Measurements from ENCODE around the gene TRPM5.

TRPM5 gene

DNA sequence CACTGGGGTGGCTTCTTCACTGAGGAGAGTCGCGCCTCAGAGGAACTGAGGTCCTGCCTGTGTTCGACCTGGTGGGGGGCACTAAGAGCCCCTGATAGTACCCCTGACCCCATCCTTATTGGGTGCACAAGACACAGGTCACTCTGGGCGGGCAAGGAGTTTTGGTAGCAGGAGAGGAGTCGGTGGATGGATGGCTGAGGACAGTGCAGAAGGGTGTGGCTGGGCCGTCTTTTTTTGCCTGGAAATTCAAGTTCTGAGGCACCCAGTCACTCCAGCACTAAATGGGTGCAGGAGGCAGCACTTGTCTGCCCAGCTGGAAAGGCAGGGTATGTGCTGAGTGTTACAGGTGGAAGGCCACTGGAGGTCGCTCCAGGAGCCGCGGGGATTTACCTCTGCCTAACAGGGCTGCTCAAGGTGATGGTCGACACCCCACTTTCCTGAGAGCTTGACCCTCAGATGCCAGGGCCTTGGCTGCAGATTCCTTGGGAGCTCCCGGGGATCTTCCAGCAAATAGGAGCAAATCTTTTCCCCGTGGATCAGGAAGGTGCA, 42.8 kb downstream of the TRPM5 start:
- DNase-seq = no peak

DNA sequence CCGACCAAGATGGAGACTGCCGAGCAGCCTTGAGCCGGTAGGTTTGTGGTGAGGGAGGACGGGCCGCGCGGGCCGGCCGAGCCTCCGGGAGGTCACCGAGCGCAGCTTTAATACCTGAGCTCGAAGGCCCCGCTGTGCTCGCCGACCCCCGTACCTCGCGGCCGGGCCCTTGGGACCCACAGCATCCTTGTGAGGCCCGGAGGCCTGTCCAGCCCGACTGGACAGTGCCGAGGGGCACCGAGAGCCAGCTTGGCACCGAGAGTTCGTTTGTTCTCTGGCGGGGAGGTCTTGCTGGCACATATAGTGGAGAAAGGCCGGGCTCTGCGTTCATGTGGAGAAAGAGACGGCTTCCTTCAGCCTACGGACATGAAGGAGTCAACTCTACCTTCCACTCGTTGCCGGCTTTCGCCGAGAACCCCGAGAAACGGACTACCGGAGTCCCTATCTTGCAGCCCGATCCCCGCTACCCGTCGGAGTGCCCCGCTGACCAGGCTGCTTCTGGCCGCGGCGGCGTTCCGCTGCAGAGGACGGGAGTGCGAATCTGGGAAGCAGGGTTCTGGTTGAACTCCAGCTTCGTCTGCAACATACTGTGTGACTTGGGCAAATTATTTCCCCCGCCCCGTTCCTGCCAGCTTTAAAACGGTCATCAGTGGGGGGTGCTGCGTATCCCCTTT, 43.4 kb downstream of the TRPM5 start:
- no peak for DNase-seq

DNA sequence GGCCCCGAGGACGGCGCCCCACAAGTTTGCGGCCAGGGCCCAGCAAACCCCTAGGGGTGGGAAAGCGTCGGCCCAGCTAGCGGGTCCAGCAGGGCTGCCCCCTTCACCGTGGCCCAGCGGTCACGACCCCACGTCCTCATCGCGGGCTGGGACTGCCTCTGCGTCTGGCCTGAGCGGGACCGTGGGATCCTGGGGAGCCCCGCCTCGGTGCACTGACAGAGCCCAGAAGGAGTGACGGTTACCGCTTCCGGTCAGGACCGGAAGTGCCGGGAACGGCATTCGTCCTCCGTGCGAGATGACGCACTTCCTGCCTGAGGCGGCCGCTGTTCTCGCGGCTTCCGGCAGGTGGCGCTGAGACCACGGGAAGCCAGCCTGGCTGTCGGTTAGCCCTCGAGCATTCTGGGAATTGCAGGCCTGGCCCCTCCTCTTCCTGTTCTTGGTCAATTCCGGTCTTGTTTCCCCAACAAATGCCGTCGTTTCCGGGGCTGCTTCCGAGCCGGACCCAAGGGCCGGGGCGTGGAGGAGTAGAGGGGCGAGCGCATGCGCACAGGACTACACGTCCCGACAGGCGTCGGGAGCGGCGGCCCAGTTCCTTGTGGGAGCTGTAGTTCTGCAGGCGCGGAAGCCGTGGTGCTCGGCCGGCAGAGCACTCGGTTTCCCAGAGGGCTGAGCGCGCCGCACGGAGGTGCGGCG, 44.1 kb downstream of the TRPM5 start, which contains the start of gene TSSC4:
TSSC4 (plus strand) TSS at position 682 of the 693 bp plus-strand sequence. CDS start 1,884 bp downstream, outside the sequence.
- peak; percentile 96 for DNase-seq

DNA sequence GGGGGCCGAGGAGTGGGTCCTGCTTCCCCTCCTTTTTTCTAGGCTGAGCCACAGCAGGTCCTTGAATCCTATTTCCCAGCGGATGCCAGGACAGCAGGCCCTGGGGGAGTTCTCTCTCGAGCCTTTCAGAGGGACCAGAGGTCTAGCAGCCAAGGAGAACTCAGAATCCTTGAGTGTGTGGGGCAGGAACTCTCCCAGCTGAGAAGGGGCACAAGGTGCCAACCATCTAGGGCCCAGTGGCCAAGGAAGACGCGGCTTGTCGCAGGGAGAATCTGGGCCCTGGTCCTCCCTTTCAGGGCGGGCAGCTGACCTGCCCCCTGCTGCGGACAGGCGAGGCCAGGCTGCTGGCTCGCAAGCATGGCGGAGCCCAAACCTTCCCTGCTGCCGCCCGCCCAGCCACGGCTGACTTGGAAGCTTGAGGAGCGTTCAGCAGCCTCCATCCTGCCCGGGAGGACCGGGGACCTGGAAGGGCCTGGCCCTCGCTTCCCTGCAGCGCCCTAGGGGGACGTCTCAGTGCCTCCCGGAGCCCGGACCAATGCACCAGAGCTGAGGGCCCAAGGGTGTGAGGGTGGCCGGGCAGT, 44.7 kb downstream of the TRPM5 start:
- no peak for DNase-seq

DNA sequence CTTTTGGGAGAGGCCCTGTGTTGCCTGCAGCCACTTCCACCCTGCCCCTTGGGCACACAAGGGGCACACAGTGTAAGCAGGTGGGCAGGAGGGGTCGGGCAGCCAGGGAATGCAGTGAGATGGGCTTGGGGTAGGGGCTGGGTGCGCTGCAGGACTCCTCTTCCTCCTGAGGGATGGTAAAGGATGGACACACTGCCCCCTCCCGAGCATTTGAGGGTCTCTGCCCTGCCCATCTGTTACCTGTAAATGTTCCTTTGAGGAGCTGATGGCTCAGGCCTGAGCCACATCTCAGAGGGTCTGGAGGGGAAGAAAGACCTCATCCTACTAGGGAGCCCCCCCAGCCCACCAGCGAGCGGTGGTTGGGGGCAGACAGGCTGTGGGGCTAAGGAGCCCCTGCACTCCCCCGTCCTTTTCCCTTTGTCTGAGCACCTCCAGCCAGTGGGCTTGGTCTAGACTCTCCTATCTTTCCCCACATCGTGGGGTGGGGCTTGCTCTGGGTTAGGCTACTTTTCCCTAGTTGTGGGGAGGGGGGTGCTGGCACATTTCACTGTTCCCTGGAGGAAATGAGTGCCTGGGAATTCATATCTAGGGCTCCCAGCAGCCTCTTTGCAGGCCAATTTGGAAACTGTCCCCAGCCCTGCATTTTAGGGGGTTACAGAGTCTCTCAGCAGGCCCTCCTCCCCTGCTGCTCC, 45.5 kb downstream of the TRPM5 start:
- no peak for DNase-seq

DNA sequence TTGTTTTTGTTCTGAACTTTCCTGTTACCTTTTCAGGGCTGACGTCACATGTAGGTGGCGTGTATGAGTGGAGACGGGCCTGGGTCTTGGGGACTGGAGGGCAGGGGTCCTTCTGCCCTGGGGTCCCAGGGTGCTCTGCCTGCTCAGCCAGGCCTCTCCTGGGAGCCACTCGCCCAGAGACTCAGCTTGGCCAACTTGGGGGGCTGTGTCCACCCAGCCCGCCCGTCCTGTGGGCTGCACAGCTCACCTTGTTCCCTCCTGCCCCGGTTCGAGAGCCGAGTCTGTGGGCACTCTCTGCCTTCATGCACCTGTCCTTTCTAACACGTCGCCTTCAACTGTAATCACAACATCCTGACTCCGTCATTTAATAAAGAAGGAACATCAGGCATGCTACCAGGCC, 47.3 kb downstream of the TRPM5 start:
- no peak for DNase-seq

DNA sequence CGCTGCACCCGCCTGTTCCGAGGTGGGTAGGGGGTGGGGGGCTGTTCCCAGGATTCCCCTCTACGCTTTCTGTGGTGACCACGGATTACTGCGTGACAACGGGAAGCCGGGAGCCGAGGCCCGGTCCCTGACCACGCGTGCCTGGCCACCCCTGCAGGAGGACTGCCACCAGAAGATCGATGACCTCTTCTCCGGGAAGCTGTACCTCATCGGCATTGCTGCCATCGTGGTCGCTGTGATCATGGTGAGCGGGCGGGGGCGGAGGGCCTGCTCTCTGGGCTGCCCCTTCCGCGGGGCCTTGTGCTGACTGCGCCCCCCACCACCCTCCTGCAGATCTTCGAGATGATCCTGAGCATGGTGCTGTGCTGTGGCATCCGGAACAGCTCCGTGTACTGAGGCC, 47.8 kb downstream of the TRPM5 start:
- no peak for DNase-seq

DNA sequence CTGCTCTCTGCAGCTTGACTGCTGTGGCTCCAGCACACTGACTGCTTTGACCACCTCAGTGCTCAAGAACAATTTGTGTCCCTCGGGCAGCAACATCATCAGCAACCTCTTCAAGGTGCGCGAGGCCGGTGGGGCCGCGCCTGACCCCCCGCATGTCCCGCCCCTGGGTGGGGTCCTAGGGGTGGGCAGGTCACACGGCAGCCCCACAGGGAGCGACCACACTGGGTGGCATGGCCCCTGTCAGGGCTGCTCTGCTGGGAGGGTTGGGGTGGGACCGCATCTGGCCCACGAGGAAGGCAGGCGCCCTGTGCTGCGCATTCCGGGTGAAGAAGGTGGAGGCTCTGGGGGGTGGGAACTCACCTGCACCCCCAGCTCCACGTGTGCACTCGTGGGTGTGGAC, 48.5 kb downstream of the TRPM5 start:
- no peak for DNase-seq

DNA sequence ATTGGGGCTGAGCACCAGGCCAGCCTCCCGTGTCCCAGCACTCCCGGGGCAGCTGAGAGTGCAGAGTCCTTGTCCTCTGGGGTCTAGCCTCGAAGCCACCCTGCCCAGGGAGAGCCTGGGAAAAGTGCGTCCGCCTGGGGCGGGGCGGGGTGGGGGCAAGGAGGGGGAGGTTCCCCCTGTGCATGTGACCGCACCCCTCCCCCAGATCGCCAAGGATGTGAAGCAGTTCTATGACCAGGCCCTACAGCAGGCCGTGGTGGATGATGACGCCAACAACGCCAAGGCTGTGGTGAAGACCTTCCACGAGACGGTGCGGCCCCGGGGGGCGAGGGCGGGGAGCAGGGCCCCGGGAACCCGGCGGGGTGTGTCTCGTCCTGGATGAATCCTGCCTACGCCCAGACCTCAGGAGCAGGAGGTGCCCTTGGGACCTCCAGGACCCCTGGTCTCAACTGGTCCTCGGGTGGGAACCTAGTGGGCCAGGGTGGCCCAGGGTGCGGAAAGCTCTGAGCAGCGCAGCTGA, 49.0 kb downstream of the TRPM5 start:
- DNase-seq = no peak

DNA sequence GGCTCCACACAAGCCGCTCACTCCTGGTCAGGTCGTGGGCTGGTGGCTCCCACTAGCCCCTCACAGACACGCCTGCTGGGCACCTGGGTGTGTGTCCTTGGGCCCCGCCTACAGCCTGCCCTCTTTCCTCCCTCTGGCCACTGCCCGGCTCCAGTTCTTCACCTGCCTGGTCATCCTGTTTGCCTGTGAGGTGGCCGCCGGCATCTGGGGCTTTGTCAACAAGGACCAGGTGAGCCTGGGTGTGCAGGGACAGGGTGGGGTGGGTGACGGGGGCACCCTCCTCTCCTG, 49.6 kb downstream of the TRPM5 start:
- DNase-seq = no peak

Measured in NCI-H524 treated with DMSO at 0.1 percent for 48 hours (cell line).